ENCODE results near the gene STK17B. TPM values are rescaled to one million over a fixed set of nuclear protein-coding genes. Genes with fewer than 3 reads are reported as not detected.

Gene STK17B
- total and polyA plus RNA-seq, 2 of the 8 experiments (the other 6 are each of a cell fraction or from before 2014, with no cell fraction given): 1.8 to 10.5 TPM

- H2BK120ac ChIP-seq (replicated peaks; ENCODE audit: low read depth, low read length): no peak overlapping the region
- no peaks in the 10 kb centered on the region for H3K4me1 ChIP-seq (replicated peaks in 1 of 4; ENCODE audit: control insufficient read depth in 3 of 4, insufficient read depth in 4 of 4, low read length in 3 of 4)
- H2AFZ ChIP-seq (ENCODE audit: low read length): no peak overlapping the region
- no peak overlapping the region for H3K4me3 ChIP-seq (ENCODE audit: extremely low read depth in 1 of 4, insufficient read depth in 2 of 4, low read depth in 3 of 4, low read length in 4 of 4)
- H3K18ac ChIP-seq (ENCODE audit: extremely low read depth, low read length): no peak overlapping the region
- no peak overlapping the region for H2BK20ac ChIP-seq (ENCODE audit: low read length)
- peaks cover 14 to 25% of the 10 kb centered on the region in 2 experiments for H3K9me3 ChIP-seq (ENCODE audit: insufficient read depth in 2 of 2, low read depth in 1 of 2, low read length in 1 of 2)
- no peak overlapping the region for H3K14ac ChIP-seq (ENCODE audit: insufficient read length)
- no peak overlapping the region for H3K4me2 ChIP-seq (ENCODE audit: insufficient read depth in 1 of 2, low read depth in 2 of 2, low read length in 2 of 2)
- H3K79me2 ChIP-seq (ENCODE audit: control insufficient read depth in 1 of 2, insufficient read depth in 2 of 2, low read length in 2 of 2): no peaks in the 10 kb centered on the region
- POLR2A ChIA-PET (ENCODE audit: partially characterized antibody): no interaction called here
- H4K8ac ChIP-seq (ENCODE audit: extremely low read depth, insufficient read depth, low read length): no peak overlapping the region
- no peaks in the 10 kb centered on the region; a peak in 1 of 8 replicates for H3K36me3 ChIP-seq (ENCODE audit: control insufficient read depth in 2 of 4, insufficient read depth in 4 of 4, low read length in 3 of 4)
- no peak overlapping the region for H4K5ac ChIP-seq (ENCODE audit: insufficient read length, low read depth, low read length)
- no peak overlapping the region for H2BK15ac ChIP-seq (ENCODE audit: low read length)
- H2AK5ac ChIP-seq (ENCODE audit: low read depth, low read length): no peak overlapping the region
- no peak overlapping the region for H2BK12ac ChIP-seq (ENCODE audit: low read depth, low read length)
- no peak overlapping the region for H3K56ac ChIP-seq (replicated peaks; ENCODE audit: insufficient read length, low read depth, low read length)
- H3K27ac ChIP-seq (ENCODE audit: low read depth, low read length): no peak overlapping the region
- no peak for DNase-seq (ENCODE audit: low read depth in 1 of 2, low spot score in 2 of 2)
- 82% methylated on average over 7 of the region's 7 CpGs; no CpG with 5 or more reads in 1 of the 2 experiments for WGBS, 2 experiments (ENCODE audit: extremely low coverage in 1 of 2, insufficient coverage in 1 of 2, insufficient read length in 1 of 2, insufficient replicate concordance in 2 of 2, low coverage in 1 of 2, low lambda C conversion rate in 2 of 2, missing lambda C conversion rate in 1 of 2)
- no peak for FAIRE-seq
- no peaks in the 10 kb centered on the region for H4K20me1 ChIP-seq (replicated peaks in 1 of 2; ENCODE audit: control insufficient read depth in 1 of 2, insufficient read depth in 2 of 2, low read length in 2 of 2)
- H3K79me1 ChIP-seq (ENCODE audit: low read depth, low read length): no peaks in the 10 kb centered on the region
- H2BK5ac ChIP-seq (ENCODE audit: low read depth, low read length): no peak overlapping the region
- no peak overlapping the region for H3K23ac ChIP-seq (ENCODE audit: insufficient read length)
- H3K4ac ChIP-seq (replicated peaks; ENCODE audit: insufficient read length, low read depth, low read length): no peak overlapping the region
- no peaks in the 10 kb centered on the region for H3K27me3 ChIP-seq (replicated peaks in 1 of 4; ENCODE audit: control insufficient read depth in 3 of 4, extremely low read depth in 1 of 4, insufficient read depth in 3 of 4, low read length in 3 of 4)
- no peaks in the 10 kb centered on the region for H3K23me2 ChIP-seq (ENCODE audit: low read depth, low read length)
- H3K9ac ChIP-seq (replicated peaks in 1 of 4; ENCODE audit: extremely low read depth in 1 of 4, low read depth in 3 of 4, low read length in 3 of 4): no peak overlapping the region
- no peak overlapping the region for H4K91ac ChIP-seq (replicated peaks; ENCODE audit: insufficient read length, low read length)
- CTCF ChIA-PET (ENCODE audit: partially characterized antibody): interaction anchor here (0.7 to 1.7 kb wide), 5 partner anchors 8 to 190 kb away, joined by 3 to 9 read pairs (median 4); no protein-coding TSS in a partner anchor
- TF ChIP-seq MAX (IDR thresholded peaks at IDR 0.05) (no peak), KDM1A (IDR thresholded peaks at IDR 0.05; ENCODE audit: borderline replicate concordance, low read length) (no peak), SP1 (IDR thresholded peaks at IDR 0.05; ENCODE audit: low read depth, low read length) (no peak)
Measured at GRCh38 chr2:196086517-196087368, 84.6 kb downstream of the STK17B start.

Measured in H1 (cell line).